Neutrophil (primary cell): Measurements from ENCODE around the gene BDH1.

Experiments used
- H3K27ac ChIP-seq: fragments of 200-600 bp; sonication (generic); 2 replicates; pipeline ENCODE4 v1.5.1; 2016; ENCODE audit warnings: mild to moderate bottlenecking, moderate library complexity
- H3K27me3 ChIP-seq: fragments of 200-600 bp; sonication (generic); 2 replicates; pipeline ENCODE4 v1.6.0; 2016; ENCODE audit warnings: mild to moderate bottlenecking
- H3K36me3 ChIP-seq: fragments of 200-600 bp; sonication (generic); 2 replicates; pipeline ENCODE4 v1.5.1; 2017
- H3K4me1 ChIP-seq, 2 experiments: fragments of 200-600 bp in 1 of 2; sonication (generic) in 1 of 2; 1 replicate in 1 of 2; 2 replicates in 1 of 2; pipeline versions ENCODE4 v1.5.1 to v1.6.1; 2013 to 2016; ENCODE audit warnings: low read depth in 1 of 2, low read length in 1 of 2, mild to moderate bottlenecking in 1 of 2, moderate library complexity in 1 of 2; ENCODE audit not compliant: control insufficient read depth in 1 of 2, insufficient read depth in 1 of 2
- H3K4me3 ChIP-seq, 2 experiments: fragments of 200-600 bp in 1 of 2; sonication (generic) in 1 of 2; 1 replicate in 1 of 2; 2 replicates in 1 of 2; pipeline ENCODE4 v1.5.1; 2013 to 2016; ENCODE audit warnings: low read depth in 1 of 2, low read length in 1 of 2, mild to moderate bottlenecking in 1 of 2, moderate library complexity in 1 of 2
- H3K9me3 ChIP-seq: fragments of 200-600 bp; sonication (generic); 2 replicates; pipeline ENCODE4 v1.5.1; 2016
- TF ChIP-seq, protein P1 (sequence below): fragments of 200-600 bp; sonication (generic); IDR thresholded peaks from 2 replicates; pipeline ENCODE4 v1.5.1; 2016; ENCODE audit warnings: antibody characterized with exemption

Gene BDH1

DNA sequence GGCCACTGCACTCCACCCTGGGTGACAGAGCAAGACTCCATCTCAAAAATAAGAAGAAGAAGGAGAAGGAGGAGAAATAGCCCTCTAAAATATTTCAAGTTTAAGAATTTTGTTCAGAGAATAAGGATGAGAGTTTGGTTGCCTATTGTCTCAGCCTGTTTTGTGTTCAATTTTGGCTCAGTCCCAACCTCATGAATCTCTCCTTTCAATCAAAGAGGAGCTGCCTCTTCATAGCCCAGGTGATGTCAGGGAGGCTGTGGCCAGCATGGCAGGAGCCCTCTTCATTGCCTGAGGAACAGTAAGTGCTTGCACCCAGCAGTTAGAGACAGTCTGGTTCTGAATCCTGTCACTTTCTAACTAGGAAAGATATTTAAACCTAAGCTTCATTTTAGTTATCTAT, 55.0 kb downstream of the BDH1 start:
- TF ChIP-seq, protein P1, sequence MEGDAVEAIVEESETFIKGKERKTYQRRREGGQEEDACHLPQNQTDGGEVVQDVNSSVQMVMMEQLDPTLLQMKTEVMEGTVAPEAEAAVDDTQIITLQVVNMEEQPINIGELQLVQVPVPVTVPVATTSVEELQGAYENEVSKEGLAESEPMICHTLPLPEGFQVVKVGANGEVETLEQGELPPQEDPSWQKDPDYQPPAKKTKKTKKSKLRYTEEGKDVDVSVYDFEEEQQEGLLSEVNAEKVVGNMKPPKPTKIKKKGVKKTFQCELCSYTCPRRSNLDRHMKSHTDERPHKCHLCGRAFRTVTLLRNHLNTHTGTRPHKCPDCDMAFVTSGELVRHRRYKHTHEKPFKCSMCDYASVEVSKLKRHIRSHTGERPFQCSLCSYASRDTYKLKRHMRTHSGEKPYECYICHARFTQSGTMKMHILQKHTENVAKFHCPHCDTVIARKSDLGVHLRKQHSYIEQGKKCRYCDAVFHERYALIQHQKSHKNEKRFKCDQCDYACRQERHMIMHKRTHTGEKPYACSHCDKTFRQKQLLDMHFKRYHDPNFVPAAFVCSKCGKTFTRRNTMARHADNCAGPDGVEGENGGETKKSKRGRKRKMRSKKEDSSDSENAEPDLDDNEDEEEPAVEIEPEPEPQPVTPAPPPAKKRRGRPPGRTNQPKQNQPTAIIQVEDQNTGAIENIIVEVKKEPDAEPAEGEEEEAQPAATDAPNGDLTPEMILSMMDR: no peak
- Histone ChIP-seq H3K9me3 (no peaks in the 10 kb centered on the region), H3K27ac (no peak overlapping the region), H3K27me3 (no peaks in the 10 kb centered on the region), H3K36me3 (no peaks in the 10 kb centered on the region), H3K4me3 (no peak overlapping the region), H3K4me1 (no peaks in the 10 kb centered on the region)

- no peak overlapping the region for H3K27ac ChIP-seq
- no peak overlapping the region for H3K4me3 ChIP-seq
- no peaks in the 10 kb centered on the region for H3K4me1 ChIP-seq
- TF ChIP-seq, protein P1: no peak
- no peaks in the 10 kb centered on the region for H3K36me3 ChIP-seq
- H3K27me3 ChIP-seq: no peaks in the 10 kb centered on the region
- H3K9me3 ChIP-seq: no peaks in the 10 kb centered on the region
Observed at GRCh38 chr3:197499427-197499826, 56.3 kb downstream of the BDH1 start.

GRCh38 chr3:197498499-197499241, 57.1 kb downstream of the BDH1 start:
- no peak overlapping the region for H3K4me3 ChIP-seq
- no peaks in the 10 kb centered on the region for H3K4me1 ChIP-seq
- TF ChIP-seq, protein P1: no peak
- no peaks in the 10 kb centered on the region for H3K36me3 ChIP-seq
- no peaks in the 10 kb centered on the region for H3K27me3 ChIP-seq
- H3K27ac ChIP-seq: no peak overlapping the region
- H3K9me3 ChIP-seq: no peaks in the 10 kb centered on the region

- H3K27me3 ChIP-seq: no peaks in the 10 kb centered on the region
- no peaks in the 10 kb centered on the region for H3K36me3 ChIP-seq
- no peaks in the 10 kb centered on the region for H3K9me3 ChIP-seq
- no peaks in the 10 kb centered on the region for H3K4me1 ChIP-seq
- TF ChIP-seq, protein P1: no peak
- H3K27ac ChIP-seq: no peak overlapping the region
- H3K4me3 ChIP-seq: no peak overlapping the region
Observed at GRCh38 chr3:197496746-197497125, 59.0 kb downstream of the BDH1 start.

DNA sequence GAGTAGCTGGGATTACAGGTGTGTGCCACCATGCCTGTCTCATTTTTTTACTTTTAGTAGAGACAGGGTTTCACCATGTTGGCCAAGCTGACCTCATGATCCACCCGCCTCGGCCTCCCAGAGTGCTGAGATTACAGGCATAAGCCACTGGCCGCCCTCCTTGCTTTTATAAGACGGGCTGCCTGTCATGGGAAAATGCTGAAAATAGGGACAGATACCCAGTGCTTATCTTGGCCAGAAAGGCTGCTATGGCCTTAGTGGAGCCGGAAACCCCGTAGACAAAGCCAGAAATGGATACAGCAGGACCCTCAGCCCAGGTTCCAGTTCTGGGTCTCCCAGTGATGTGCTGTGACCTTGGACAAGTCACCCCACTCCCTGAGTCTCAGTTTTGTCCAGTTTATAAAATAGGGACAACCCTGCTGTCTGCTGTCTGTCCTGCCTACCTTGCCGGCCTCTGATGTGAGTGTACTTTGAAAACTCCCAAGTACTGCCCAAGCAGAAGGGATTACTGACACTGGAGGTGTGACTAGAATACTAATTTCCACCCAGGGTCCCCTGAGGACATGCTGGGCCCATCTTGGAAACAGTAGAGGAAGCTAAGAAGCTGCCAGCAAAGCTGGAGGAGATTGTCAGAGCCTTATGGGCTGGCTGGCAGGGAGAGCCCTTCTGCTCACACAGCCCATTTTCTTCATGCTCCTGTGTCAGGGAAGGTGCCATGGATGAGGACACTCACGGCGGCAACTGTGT, 59.6 kb downstream of the BDH1 start:
- H3K9me3 ChIP-seq: no peaks in the 10 kb centered on the region
- H3K27ac ChIP-seq: no peak overlapping the region
- no peaks in the 10 kb centered on the region for H3K27me3 ChIP-seq
- no peak overlapping the region for H3K4me3 ChIP-seq
- no peaks in the 10 kb centered on the region for H3K36me3 ChIP-seq
- no peaks in the 10 kb centered on the region for H3K4me1 ChIP-seq
- TF ChIP-seq, protein P1: no peak
